ENCODE measurements around the gene PEX19.

PEX19 gene

GRCh38 chr1:160237558-160237957, 47.4 kb downstream of the PEX19 start:
- DNase-seq, result no peak

DNA sequence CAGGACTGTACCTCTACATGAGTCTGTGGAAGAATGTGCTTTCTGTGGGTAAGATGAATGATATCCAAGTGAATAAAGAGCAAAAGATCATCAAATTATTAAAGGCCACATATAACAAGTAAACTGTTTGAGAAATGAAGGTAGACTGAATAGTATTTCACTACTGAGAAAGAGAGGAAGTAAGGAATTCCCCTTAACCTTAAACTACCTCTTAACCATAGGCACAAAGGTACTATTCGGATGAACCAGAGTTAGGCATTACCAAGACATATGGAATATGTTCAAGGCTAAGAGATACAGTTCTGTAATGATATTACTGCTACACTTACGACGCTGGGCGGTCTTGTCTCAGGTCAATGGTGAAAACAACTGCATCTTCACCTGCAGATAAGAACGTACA, 48.1 kb downstream of the PEX19 start:
- no peak for DNase-seq

GRCh38 chr1:160232911-160233310, 52.0 kb downstream of the PEX19 start:
- DNase-seq, result no peak

GRCh38 chr1:160228431-160228830, 56.5 kb downstream of the PEX19 start:
- no peak for DNase-seq

DNA sequence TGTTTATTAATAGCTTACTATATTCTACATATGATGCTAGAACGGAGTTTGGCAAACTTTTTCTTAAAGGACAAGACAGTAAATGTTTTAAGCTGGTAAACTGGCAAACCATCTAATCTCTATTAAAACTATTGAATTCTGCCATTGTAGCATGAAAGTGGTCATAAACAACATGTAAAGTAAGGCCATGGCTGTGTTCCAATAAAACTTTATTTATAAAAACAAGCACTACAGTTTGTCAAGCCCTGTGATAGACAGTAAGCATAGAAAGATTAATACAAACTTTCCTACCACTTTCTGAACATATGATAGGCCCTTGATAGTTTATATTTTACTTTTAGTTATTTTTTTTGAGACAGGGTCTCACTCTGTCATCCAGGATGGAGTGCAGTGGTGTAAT, 57.4 kb downstream of the PEX19 start:
- no peak for DNase-seq

DNA sequence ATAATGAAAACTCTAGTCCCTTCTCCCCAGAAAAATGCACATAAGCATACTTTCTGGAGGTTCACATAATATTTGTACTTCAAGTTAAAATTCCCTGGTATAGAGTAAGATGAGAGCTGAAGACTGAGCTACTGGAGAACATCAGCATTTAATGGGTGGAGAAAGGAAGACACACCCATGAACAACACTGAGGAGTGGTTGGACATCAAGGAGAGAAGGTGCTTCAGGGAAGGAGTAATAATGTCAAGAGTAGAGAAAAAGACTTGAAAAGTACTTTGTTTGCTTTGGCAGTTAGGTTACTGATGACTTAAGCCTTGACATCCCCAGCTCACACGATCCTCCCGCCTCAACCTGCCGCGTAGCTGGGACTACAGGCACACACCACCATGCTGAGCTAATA, 57.9 kb downstream of the PEX19 start:
- DNase-seq, result no peak

All from activated gamma-delta T cell treated with Interleukin-2 at 50 U/mL for 16 hours (primary cell).